ENCODE results near the gene NOL11.
"Not testable (repeated sequence)": the region's sequence is repeated elsewhere in the genome, so short reads cannot be mapped to it uniquely, and the experiment has no call there.

The NOL11 gene

GRCh38 chr17:67717624-67718324, at the start of gene NOL11:
Gene NOL11 (plus strand): TSS chr17:67717936. CDS start chr17:67717948, 12 bp downstream.
- DNase-seq, result peak; percentile 99

GRCh38 chr17:67671493-67671892, 46.2 kb upstream of the NOL11 start:
- no peak for DNase-seq

GRCh38 chr17:67672592-67673335, 45.0 kb upstream of the NOL11 start:
- DNase-seq, result no peak

- no peak for DNase-seq
Measured at GRCh38 chr17:67675481-67675880, 42.3 kb upstream of the NOL11 start.

- no peak for DNase-seq
Measured at GRCh38 chr17:67676305-67676704, 41.4 kb upstream of the NOL11 start.

GRCh38 chr17:67678414-67678813, 39.3 kb upstream of the NOL11 start:
- no peak for DNase-seq

- DNase-seq, result no peak
Measured at GRCh38 chr17:67679225-67679624, 38.5 kb upstream of the NOL11 start.

GRCh38 chr17:67679721-67680120, 38.0 kb upstream of the NOL11 start:
- no peak for DNase-seq

- DNase-seq, result no peak
Measured at GRCh38 chr17:67680445-67681224, 37.1 kb upstream of the NOL11 start.

GRCh38 chr17:67682196-67682595, 35.5 kb upstream of the NOL11 start:
- DNase-seq, result no peak

GRCh38 chr17:67685351-67685750, 32.4 kb upstream of the NOL11 start:
- DNase-seq, result no peak

GRCh38 chr17:67686241-67686640, 31.5 kb upstream of the NOL11 start:
- no peak for DNase-seq

GRCh38 chr17:67687511-67687910, 30.2 kb upstream of the NOL11 start:
- no peak for DNase-seq

GRCh38 chr17:67689534-67690177, 28.1 kb upstream of the NOL11 start:
- DNase-seq, result peak; percentile 2

- no peak for DNase-seq
Measured at GRCh38 chr17:67693811-67694210, 23.9 kb upstream of the NOL11 start.

- no peak for DNase-seq
Measured at GRCh38 chr17:67696347-67696746, 21.4 kb upstream of the NOL11 start.

GRCh38 chr17:67696853-67697498, 20.8 kb upstream of the NOL11 start:
- no peak for DNase-seq

GRCh38 chr17:67700037-67700724, 17.6 kb upstream of the NOL11 start:
- DNase-seq, result no peak

GRCh38 chr17:67700725-67701119, 17.0 kb upstream of the NOL11 start:
- no peak for DNase-seq

- not testable (repeated sequence) for DNase-seq
Measured at GRCh38 chr17:67702861-67703260, 14.9 kb upstream of the NOL11 start.

- no peak for DNase-seq
Measured at GRCh38 chr17:67707442-67707841, 10.3 kb upstream of the NOL11 start.

- DNase-seq, result no peak
Measured at GRCh38 chr17:67708378-67708777, 9.4 kb upstream of the NOL11 start.
